Calu3 (cell line): Measurements from ENCODE around the gene GBX1. TPM values are rescaled to one million over a fixed set of nuclear protein-coding genes. Genes with fewer than 3 reads are reported as not detected.

ENCODE experiments used
- BruUV-seq: library from RNA; stranded (reverse); fragments of 400-500 nt; replicated peaks from 2 replicates; lab custom pipeline; 2021; lab: Mats Ljungman, UMichigan
- CTCF ChIA-PET: fragments of 300-600 bp; sonication (Branson Sonifier 250); formaldehyde crosslinking; loops from one replicate; lab custom pipeline; 2022; ENCODE audit warnings: antibody characterized with exemption; lab: Charles Lee
- DNase-seq: peaks from one replicate; pipeline ENCODE4 v3.0.0; 2022
- H3K27ac Mint-ChIP-seq: one replicate; pipeline ENCODE4 v1.8.0; 2022; ENCODE audit warnings: mixed read lengths; ENCODE audit not compliant: unreplicated experiment
- H3K27me3 Mint-ChIP-seq: one replicate; pipeline ENCODE4 v1.8.0; 2022; ENCODE audit warnings: mixed read lengths; ENCODE audit not compliant: unreplicated experiment
- H3K36me3 Mint-ChIP-seq: one replicate; pipeline ENCODE4 v1.8.0; 2022; ENCODE audit warnings: mild to moderate bottlenecking, moderate library complexity, mixed read lengths; ENCODE audit not compliant: insufficient read depth, unreplicated experiment
- H3K4me1 Mint-ChIP-seq: one replicate; pipeline ENCODE4 v1.8.0; 2022; ENCODE audit warnings: mild to moderate bottlenecking, low read depth, mixed read lengths; ENCODE audit not compliant: unreplicated experiment
- H3K4me3 Mint-ChIP-seq: one replicate; pipeline ENCODE4 v1.8.0; 2022; ENCODE audit warnings: mild to moderate bottlenecking, low read depth, moderate library complexity, mixed read lengths; ENCODE audit not compliant: unreplicated experiment
- H3K9me3 Mint-ChIP-seq: one replicate; pipeline ENCODE4 v1.8.0; 2022; ENCODE audit warnings: low read depth, mixed read lengths; ENCODE audit not compliant: unreplicated experiment
- intact Hi-C: fragments of 100-400 bp; cut with micrococcal nuclease; formaldehyde crosslinking; loops from one replicate; pipeline ENCODE4 v1.10.0; 2022; ENCODE audit not compliant: unreplicated experiment
- total RNA-seq: library from RNA; stranded (reverse); gene quantifications from 2 replicates; pipeline ENCODE4 v1.2.3, GENCODE V29; 2022
- TF ChIP-seq, protein P1 (sequence below): fragments of 200-600 bp; IDR thresholded peaks from one replicate; pipeline ENCODE4 v1.8.0; 2022; ENCODE audit warnings: antibody characterized with exemption; ENCODE audit not compliant: unreplicated experiment

Gene GBX1
- total RNA-seq, 1 experiment from 2014 or later, result not detected

DNA sequence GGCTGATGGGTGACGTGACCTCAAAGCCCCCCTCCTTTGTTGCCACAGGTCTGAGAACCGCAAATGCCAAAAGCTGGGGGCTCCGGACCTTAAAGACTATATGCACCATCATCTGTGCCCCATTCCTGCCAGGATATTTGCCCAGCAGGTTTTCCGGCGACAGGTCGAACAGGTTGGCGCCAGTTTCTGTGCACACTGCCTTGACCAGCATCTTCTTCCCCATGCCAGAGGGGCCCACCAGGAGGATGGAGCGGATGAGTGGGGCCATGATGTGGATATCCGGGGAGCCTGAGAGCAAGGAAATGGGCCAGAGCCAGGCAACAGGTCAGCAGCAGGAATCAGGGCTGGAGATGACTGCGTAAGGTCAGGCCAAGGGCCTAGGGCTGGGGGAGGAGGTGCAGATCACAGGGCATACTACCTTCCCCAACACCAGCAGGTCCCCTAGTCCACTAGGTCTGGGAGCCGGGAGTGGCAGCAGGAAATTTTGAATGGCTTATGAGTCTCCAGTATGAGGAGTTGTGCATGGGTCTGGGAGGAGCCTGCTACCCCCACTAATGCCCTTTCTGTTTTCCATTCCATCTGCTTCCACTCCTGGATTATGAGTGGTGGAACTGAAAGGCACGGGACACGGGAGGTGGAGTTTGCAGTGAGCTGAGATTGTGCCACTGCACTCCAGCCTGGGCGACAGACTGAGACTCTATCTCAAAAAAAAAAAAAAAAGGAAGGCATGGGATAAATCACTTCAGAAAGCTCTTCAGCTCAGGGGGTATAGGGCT, 25.9 kb upstream of the GBX1 start:
- peaks cover 7% of the 10 kb centered on the region for H3K36me3 Mint-ChIP-seq
- no peak overlapping the region for H3K27ac Mint-ChIP-seq
- H3K27me3 Mint-ChIP-seq, result peaks cover 33% of the 10 kb centered on the region
- intact Hi-C loops, result no loop called here
- no peak for DNase-seq
- BruUV-seq, result no TSS peak
- CTCF ChIA-PET, result no interaction called here
- TF ChIP-seq, protein P1, sequence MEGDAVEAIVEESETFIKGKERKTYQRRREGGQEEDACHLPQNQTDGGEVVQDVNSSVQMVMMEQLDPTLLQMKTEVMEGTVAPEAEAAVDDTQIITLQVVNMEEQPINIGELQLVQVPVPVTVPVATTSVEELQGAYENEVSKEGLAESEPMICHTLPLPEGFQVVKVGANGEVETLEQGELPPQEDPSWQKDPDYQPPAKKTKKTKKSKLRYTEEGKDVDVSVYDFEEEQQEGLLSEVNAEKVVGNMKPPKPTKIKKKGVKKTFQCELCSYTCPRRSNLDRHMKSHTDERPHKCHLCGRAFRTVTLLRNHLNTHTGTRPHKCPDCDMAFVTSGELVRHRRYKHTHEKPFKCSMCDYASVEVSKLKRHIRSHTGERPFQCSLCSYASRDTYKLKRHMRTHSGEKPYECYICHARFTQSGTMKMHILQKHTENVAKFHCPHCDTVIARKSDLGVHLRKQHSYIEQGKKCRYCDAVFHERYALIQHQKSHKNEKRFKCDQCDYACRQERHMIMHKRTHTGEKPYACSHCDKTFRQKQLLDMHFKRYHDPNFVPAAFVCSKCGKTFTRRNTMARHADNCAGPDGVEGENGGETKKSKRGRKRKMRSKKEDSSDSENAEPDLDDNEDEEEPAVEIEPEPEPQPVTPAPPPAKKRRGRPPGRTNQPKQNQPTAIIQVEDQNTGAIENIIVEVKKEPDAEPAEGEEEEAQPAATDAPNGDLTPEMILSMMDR, result no peak
- H3K4me1 Mint-ChIP-seq, result no peaks in the 10 kb centered on the region
- H3K4me3 Mint-ChIP-seq, result no peak overlapping the region
- H3K9me3 Mint-ChIP-seq, result no peaks in the 10 kb centered on the region

DNA sequence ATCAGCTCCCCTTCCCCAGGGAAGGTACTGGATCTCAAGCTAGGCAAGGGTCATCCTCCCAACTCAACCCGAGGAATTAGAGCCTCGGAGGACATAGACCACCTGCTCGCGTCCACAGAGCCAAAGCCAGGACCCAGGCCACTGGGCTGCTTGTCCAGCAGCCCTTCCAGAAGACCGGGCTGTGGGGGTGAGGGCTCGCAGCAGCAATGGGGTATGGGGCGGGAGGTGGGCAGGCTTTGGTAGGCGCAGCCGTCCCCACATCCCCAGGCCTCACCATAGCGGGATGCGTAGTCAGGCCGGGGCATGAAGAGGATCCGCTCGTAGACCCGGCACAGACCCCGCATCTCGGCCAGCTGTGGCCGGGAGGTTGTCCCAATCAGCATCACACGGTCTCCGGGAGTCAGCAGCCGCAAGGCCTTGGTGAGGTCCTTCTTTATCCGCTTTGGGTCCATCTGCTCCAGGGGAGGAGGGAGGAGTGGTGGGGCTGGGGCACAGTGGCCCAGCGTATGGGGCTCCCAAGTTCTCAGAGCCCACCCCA, 24.6 kb upstream of the GBX1 start:
- Mint-ChIP-seq H3K4me1 (no peaks in the 10 kb centered on the region), H3K27me3 (peaks cover 46% of the 10 kb centered on the region), H3K4me3 (no peak overlapping the region), H3K36me3 (peaks cover 7% of the 10 kb centered on the region), H3K9me3 (no peaks in the 10 kb centered on the region), H3K27ac (no peak overlapping the region)
- no TSS peak for BruUV-seq
- intact Hi-C loops, result no loop called here
- CTCF ChIA-PET, result no interaction called here
- TF ChIP-seq, protein P1, result no peak
- DNase-seq, result no peak

DNA sequence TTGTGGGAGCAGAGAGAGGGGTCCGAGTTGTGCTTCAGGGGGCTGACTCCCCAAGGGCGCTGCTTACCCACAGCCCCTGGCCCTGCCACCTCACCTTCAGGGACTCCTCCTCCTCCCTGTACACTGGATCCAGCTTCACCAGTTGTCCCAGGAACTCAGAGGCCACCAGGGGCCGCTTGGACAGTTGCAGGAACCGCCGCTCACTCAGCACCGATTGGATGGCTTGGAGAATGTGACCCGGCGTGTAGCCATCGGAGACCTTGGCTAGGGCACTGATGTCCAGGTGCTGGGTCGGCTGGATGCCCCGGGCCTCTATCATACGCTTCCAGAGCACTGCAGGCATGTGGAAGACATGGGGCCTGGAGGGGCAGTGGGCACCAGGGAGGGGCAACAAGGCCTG, 24.1 kb upstream of the GBX1 start:
- Mint-ChIP-seq H3K9me3 (no peaks in the 10 kb centered on the region), H3K27me3 (peaks cover 51% of the 10 kb centered on the region), H3K36me3 (peaks cover 7% of the 10 kb centered on the region), H3K27ac (no peak overlapping the region), H3K4me3 (no peak overlapping the region), H3K4me1 (no peaks in the 10 kb centered on the region)
- DNase-seq, result no peak
- no TSS peak for BruUV-seq
- intact Hi-C loops, result no loop called here
- TF ChIP-seq, protein P1, result no peak
- CTCF ChIA-PET, result no interaction called here

DNA sequence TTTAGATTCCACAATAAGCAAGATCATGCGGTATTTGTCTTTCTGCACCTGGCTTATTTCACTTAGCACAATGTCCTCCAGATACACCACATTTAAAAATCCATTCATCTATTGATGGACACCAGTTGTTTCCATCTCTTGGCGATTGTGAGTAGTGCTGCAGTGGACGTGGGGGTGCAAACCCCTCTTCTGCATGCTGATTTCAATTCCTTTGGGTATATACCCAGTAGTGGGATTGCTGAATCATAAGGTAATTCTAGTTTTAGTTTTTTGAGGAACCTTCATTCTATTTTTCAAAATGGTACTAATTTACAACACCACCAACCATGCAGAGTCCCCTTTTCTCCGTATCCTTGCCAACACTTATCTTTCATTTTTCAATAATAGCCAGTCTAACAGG, 21.5 kb upstream of the GBX1 start:
- TF ChIP-seq, protein P1, result no peak
- no TSS peak for BruUV-seq
- Mint-ChIP-seq H3K36me3 (no peaks in the 10 kb centered on the region), H3K9me3 (no peaks in the 10 kb centered on the region), H3K27me3 (peaks cover 54% of the 10 kb centered on the region), H3K27ac (no peak overlapping the region), H3K4me3 (no peak overlapping the region), H3K4me1 (no peaks in the 10 kb centered on the region)
- intact Hi-C loops, result no loop called here
- CTCF ChIA-PET, result no interaction called here
- no peak for DNase-seq
